GM15510 (cell line): ENCODE measurements around the gene SYF2.

Experiments used
- POLR2A ChIP-seq: IDR thresholded peaks from 3 replicates; pipeline ENCODE4 v1.6.1; 2011; ENCODE audit warnings: borderline replicate concordance; ENCODE audit not compliant: insufficient read length; ENCODE audit errors: extremely low read depth

The SYF2 gene

GRCh38 chr1:25173809-25174340, 58.4 kb downstream of the SYF2 start:
- no peak for TF ChIP-seq POLR2A
